ENCODE results near the gene SSRP1.
"Not testable (repeated sequence)": the region's sequence is repeated elsewhere in the genome, so short reads cannot be mapped to it uniquely, and the experiment has no call there.

The SSRP1 gene

DNA sequence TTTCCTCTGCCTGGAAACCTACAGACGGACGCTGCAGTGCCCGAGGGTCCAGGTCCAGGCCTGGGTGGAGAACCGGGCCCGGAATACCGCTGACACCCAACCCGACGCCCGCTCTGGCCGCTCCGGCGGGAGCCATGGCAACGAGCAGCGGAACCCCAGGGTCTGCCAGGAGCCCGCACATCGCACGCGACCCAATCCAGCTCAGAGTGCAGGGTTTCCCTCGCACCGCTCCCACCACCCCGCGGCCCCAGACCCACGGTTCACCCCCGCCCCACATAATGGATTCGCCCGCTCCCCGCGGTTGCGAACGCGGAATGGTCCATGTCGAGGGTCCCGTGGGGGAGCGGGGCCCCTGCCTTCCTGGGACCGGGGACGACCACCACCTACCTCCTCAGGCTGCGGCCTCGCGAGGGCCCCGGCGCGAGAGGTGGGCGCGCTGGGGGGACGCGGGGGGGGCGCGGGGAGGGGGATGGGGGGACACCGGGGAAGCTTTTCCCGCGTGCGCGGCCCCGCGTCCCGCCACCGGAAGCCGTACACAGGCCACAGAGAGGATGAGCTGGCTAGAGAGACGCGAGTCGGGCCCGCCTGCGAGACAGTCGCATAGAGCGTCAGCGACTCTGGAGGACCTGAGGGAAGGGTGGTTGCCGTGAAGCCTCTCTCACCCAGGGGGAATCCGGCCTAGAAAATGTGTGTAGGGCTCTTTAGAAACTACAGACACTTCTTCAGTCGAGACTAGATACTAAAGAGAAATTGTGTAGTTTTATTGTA, at the start of gene SSRP1:
SSRP1 (minus strand) TSS at position 550 of the 768 bp plus-strand sequence. CDS start 771 bp downstream, outside the sequence.
- peak in 1 of 2 experiments; percentile 53 for DNase-seq

GRCh38 chr11:57380975-57381374, 45.3 kb upstream of the SSRP1 start, which contains the start of gene PRG3:
Gene PRG3, minus strand, starts transcription at chr11:57381150. Its CDS starts 442 bp downstream, at chr11:57380708.
- no peak for DNase-seq

GRCh38 chr11:57379732-57380131, 44.0 kb upstream of the SSRP1 start:
- no peak for DNase-seq

- no peak for DNase-seq
Measured at GRCh38 chr11:57378186-57378585, 42.5 kb upstream of the SSRP1 start.

DNA sequence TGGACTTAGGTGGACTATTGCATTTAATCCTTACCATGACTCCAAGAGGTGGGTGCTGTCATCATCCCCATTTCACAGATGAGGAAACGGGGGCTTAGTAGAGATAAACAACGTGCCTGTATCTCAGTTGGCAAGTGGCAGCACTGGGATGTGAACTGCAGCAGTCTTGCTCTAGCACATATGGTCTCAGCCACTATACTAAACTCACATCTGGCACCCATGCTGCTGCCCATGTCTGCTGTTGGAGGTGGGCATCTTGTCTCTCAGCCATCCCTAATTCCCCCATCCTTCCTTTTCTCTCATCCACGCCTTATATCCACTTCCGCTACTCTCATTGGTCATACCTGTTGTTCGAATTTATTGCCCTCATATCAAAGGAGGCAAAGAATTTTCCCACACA, 41.4 kb upstream of the SSRP1 start:
- no peak for DNase-seq

GRCh38 chr11:57376095-57377090, 40.7 kb upstream of the SSRP1 start:
- no peak for DNase-seq

DNA sequence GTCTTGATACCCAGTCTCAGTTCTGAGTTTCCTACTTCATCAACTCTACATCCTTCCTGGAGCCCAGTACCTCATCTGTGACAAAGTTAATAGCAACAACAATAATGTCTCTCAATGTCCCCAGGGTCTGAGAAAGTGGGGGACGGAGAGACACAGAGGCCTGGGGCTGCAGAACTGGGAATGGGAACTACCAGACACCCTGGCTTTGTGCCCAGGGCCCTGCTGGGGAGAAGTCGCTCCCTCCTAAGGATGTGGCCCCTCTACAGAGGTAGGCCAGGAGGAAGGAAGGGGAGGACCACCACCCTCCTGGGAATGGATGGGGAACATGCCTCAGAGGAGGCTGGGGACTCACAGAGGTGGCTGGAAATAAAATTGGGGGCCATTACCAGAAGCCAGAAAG, 39.8 kb upstream of the SSRP1 start:
- no peak for DNase-seq

- DNase-seq = no peak
Measured at GRCh38 chr11:57374966-57375365, 39.3 kb upstream of the SSRP1 start.

GRCh38 chr11:57373146-57373545, 37.5 kb upstream of the SSRP1 start:
- DNase-seq = no peak

GRCh38 chr11:57370941-57371340, 35.2 kb upstream of the SSRP1 start:
- no peak for DNase-seq

DNA sequence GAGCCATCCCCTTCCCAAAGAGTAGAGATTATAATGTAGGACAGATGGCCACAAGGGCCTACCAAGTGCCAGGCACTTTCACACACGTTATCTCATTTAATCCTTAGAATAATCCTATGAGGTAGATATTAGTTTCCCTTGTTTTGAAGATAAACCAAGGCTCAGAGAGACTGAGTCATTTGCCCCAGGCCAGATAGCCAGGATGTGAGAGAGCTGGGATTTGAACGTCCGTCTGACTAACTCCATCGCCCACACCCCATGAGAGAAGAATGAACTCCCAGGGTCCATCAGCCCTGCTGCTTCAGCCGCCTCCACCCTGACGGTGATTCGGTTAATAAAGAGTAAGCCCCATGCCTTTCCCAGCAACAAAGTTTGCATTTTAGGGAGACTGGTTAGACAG, 34.6 kb upstream of the SSRP1 start:
- no peak for DNase-seq

DNA sequence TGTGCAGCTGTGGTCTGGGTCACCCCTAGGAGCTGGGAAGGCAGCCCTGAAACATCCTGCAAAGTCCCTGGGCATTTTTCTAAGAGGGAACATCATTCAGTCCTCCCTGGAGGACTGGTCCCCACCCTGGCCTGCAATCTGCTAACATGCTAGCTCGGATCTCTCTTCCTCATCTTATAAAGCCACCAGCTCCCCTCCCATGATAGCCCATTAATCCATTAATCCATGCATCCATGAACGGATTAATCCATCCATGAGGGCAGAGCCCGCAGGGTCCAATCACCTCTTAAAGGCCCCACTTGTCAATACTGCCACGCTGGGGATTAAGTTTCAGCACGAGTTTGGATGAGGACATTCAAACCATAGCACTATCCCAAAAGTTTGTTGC, 33.1 kb upstream of the SSRP1 start:
- no peak for DNase-seq

DNA sequence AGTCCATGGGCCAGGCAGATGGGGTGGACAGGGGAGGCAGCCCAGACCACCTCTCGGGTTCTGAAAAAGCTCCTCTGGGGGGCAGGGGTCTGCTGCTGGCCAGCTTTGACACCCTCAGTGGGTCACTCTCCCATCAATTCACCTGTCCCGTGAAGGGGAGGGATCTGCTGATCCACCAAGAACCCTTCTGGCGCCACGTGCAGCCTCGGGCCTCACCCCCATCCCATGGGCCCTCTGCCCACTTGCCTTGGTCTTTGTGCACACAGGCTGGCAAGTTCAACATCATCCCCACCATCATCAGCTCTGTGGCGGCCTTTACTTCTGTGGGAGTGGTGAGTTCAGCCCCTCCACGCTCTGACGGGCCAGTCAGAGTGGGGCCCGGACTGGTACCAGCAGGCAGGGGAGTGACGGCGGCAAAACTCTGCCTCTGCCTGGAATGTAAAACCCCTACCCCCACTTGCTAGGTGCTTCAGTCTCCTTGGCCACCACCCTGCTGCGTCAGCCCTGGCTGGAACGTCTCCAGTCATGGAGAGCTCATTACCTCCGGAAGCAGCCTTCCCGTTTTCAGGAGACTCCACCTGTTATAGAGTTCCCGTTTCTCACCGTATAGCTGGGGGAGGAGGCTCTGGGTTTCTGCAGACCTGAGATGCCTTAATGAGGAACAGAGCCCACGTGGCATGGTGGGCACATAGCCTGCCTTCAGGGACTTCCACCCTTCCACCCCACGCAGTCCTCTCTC, 32.6 kb upstream of the SSRP1 start:
- DNase-seq = no peak

DNA sequence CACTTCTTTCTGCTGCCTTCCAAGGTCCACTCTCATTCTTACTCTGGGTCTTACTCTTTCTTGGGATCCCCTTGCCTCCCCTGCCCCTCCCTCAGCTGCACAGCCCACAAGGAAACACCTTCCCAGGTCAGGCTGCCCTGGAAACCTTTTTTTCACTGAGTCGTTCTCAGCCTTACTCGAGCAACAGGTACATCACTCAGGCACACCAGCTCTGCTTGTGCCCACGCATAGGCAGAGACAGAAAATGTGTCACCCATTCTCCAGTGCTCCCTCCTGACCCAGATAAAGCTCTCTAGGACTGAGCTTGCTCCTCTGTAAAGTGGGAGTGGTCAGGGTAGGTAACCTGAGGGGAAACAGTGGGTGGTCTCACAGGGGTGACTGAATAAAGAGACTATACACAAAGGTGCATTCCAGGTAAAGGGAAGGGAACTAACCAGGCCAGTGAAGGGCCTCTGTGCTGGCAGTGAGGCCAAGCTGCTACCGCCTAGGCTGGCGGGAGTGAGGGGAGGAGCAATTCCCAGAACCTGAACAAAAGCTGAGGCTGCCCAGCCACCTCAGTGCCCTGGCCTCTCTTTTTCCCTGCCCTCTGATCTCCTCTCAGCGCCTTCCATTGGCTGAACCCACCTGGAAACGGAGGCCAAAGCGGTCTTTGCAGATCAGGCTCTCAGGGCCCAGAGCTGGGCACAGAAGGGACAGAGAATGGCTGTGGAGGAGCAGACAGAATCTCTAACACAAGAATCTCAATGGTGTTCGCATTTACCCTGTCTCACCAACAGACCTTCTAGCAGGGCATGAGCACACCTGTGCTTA, 29.4 kb upstream of the SSRP1 start:
- no peak for DNase-seq

GRCh38 chr11:57363131-57364080, 27.7 kb upstream of the SSRP1 start:
- no peak for DNase-seq

DNA sequence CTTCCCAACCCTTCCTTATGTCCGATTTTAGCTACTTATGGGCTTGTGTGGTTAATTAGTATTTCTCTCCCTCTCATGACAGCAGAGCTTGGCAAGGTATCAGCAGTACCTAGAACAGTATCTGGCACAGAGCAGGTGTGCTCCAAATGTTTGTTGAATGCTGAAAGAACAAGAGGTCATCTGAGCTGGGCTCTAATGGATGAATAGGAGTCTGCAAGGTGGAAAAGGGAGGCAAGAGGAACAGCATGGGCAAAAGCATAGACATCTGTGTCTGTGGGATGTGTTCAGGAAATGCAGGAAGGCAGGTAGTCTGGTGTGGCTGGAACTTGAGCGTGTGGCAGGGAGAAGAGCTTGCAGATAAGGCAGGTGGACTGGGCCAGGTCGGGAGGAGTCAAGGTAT, 26.2 kb upstream of the SSRP1 start:
- DNase-seq = no peak

DNA sequence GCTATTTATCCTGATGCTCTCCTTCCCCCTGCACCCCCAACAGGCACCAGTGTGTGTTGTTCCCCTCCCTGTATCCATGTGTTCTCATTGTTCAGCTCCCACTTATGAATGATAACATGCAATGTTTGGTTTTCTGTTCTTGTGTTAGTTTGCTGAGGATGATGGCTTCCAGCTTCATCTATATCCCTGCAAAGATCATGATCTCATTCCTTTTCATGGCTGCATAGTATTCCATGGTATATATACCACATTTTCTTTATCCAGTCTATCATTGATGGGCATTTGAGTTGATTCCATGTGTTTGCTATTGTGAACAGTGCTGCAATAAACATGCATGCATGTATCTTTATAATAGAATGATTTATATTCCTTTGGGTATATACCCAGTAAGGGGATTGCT, 25.7 kb upstream of the SSRP1 start:
- not testable (repeated sequence) for DNase-seq

GRCh38 chr11:57360991-57361390, 25.3 kb upstream of the SSRP1 start:
- no peak for DNase-seq

- no peak for DNase-seq
Measured at GRCh38 chr11:57359896-57360690, 24.4 kb upstream of the SSRP1 start.

DNA sequence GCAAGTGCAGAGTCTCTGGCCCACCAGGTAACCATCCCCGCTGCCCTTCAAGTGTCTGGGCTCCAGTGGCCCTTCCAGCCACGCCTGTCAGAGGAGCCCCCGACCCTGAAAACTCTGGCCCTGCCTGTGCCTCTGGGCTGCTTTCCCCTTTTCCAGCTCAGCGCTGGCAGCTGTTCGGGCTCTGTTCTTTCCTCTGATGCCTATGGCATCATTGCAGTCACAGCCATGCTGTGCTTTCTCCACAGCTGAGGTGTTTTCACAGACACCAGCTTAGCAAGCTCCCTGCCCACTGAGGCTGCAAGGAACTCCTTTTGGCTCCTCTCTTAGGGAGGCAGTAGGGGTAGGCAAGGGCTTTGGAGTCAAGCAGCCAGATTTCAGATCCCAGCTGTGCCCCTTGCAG, 23.7 kb upstream of the SSRP1 start:
- no peak for DNase-seq

Data from NCI-H187 (cell line).